HG03378 (cell line): Measurements from ENCODE around the gene STAT5B.

Experiments
- ATAC-seq: cut with Tn5 transposase; IDR thresholded peaks from one replicate; pipeline ENCODE4 v1.9.1; 2021; ENCODE audit warnings: mild to moderate bottlenecking, moderate library complexity; ENCODE audit not compliant: unreplicated experiment

The STAT5B gene

GRCh38 chr17:42182927-42183734 lies 93.1 kb downstream of the STAT5B start:
- no peak for ATAC-seq

- ATAC-seq: no peak
These were observed 94.4 kb downstream of the STAT5B start for GRCh38 chr17:42181851-42182207.

- ATAC-seq: no peak
These were observed 95.0 kb downstream of the STAT5B start, which contains the start of gene KCNH4 for GRCh38 chr17:42180922-42181850. Gene KCNH4, minus strand, starts transcription at chr17:42181142. Its CDS starts 197 bp downstream, at chr17:42180945.

GRCh38 chr17:42180411-42180921 lies 95.7 kb downstream of the STAT5B start:
- no peak for ATAC-seq

GRCh38 chr17:42179911-42180410 lies 96.2 kb downstream of the STAT5B start:
- ATAC-seq: no peak

- no peak for ATAC-seq
These were observed 96.9 kb downstream of the STAT5B start for GRCh38 chr17:42179335-42179734.

GRCh38 chr17:42178817-42179216 lies 97.4 kb downstream of the STAT5B start:
- ATAC-seq: no peak

GRCh38 chr17:42177684-42178083 lies 98.5 kb downstream of the STAT5B start:
- ATAC-seq: no peak

GRCh38 chr17:42174126-42174783 lies 101.9 kb downstream of the STAT5B start:
- no peak for ATAC-seq

- ATAC-seq: no peak
These were observed 104.4 kb downstream of the STAT5B start for GRCh38 chr17:42171831-42172230.

GRCh38 chr17:42169351-42169750 lies 106.8 kb downstream of the STAT5B start:
- no peak for ATAC-seq

GRCh38 chr17:42167807-42168206 lies 108.4 kb downstream of the STAT5B start:
- ATAC-seq: no peak

GRCh38 chr17:42166196-42166763 lies 109.9 kb downstream of the STAT5B start:
- ATAC-seq: no peak

- no peak for ATAC-seq
These were observed 110.4 kb downstream of the STAT5B start for GRCh38 chr17:42165751-42166150.

GRCh38 chr17:42163696-42164407 lies 112.3 kb downstream of the STAT5B start:
- ATAC-seq: no peak

GRCh38 chr17:42163113-42163512 lies 113.1 kb downstream of the STAT5B start:
- no peak for ATAC-seq

GRCh38 chr17:42160531-42160910 lies 115.7 kb downstream of the STAT5B start:
- no peak for ATAC-seq

GRCh38 chr17:42159796-42160530 lies 116.2 kb downstream of the STAT5B start:
- ATAC-seq: no peak

GRCh38 chr17:42155614-42156045 lies 120.6 kb downstream of the STAT5B start:
- ATAC-seq: no peak
